Heart left ventricle (tissue), 13 donors: ENCODE measurements around the gene MBP.

Source experiments
- POLR2A ChIP-seq, 2 donors: fragments of 450-650 bp; IDR thresholded peaks; one replicate each; pipeline ENCODE4 v1.6.1; 2017; ENCODE audit warnings: antibody characterized with exemption in 2 of 2, mild to moderate bottlenecking in 2 of 2, moderate library complexity in 2 of 2
- TF ChIP-seq, protein P1 (sequence below), 12 donors: fragments of 200-600 bp; sonication (generic) in 4 of 12; IDR thresholded peaks; one replicate each; pipeline versions ENCODE4 v1.5.0 to v1.8.0; 2018 to 2022; ENCODE audit warnings: antibody characterized with exemption in 12 of 12, mild to moderate bottlenecking in 5 of 12
- donor health status: ischemic (EF 13 %, LVEDD 7.1; RV severe dilation, severe dysfunction).
- donor health status: DM: no; HTN: yes; CAD: no.
- donor health status: DM: no; HTN: no; CAD: no.
- donor health status: ischemic (EF 25% LVEDD 6.9; RV normal size, moderate dysfunction).
- donor health status: ischemic (EF 25% LVEDD 5.7; RV mildly dilated, moderate dysfunction).
- donor health status: ischemic (EF 35%, LVEDD 5.7; RV mildly dilated, moderate dysfunction).
- donor health status: nonischemic (EF 11% LVEDD 7.7; RV severe dilation, severe dysfunction).
- donor health status: DM: yes; HTN: yes; CAD: no.
- donor health status: PGD.
- donor health status: ischemic (EF 29% LVEDD 5.4; RV normal size, mild dysfunction).
- donor health status: nonischemic (EF 23%, LVEDD 6.1; RV moderate dilation, normal function).

DNA sequence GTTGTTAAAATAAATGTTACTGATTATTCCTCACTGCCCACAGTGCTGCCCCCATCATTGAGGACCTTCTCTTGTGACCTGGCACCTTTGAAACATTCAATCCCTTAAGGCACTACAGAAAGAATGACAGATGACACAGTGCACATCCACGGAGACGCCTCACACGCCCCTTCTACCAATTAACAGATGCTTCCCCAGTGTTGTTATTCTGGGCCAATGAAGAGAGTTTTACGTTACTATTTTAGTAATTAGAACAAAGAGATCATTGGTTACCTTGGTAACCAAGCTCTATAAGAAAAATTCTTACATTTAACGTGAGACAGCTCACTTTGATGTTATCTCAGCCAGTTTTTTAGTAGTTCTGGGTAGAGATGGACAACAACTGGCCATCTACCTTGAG is 158.2 kb downstream of the MBP start:
- TF ChIP-seq, protein P1, sequence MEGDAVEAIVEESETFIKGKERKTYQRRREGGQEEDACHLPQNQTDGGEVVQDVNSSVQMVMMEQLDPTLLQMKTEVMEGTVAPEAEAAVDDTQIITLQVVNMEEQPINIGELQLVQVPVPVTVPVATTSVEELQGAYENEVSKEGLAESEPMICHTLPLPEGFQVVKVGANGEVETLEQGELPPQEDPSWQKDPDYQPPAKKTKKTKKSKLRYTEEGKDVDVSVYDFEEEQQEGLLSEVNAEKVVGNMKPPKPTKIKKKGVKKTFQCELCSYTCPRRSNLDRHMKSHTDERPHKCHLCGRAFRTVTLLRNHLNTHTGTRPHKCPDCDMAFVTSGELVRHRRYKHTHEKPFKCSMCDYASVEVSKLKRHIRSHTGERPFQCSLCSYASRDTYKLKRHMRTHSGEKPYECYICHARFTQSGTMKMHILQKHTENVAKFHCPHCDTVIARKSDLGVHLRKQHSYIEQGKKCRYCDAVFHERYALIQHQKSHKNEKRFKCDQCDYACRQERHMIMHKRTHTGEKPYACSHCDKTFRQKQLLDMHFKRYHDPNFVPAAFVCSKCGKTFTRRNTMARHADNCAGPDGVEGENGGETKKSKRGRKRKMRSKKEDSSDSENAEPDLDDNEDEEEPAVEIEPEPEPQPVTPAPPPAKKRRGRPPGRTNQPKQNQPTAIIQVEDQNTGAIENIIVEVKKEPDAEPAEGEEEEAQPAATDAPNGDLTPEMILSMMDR (IDR thresholded peaks at IDR 0.05): no peak
- TF ChIP-seq POLR2A (IDR thresholded peaks at IDR 0.05): no peak
